Astrocyte of the cerebellum (primary cell): ENCODE results near the gene PDCD2L.

Experiments used
- DNase-seq: peaks from one replicate; pipeline ENCODE4 v3.0.0-alpha.2; 2011; ENCODE audit warnings: low read depth
- H3K4me3 ChIP-seq: 2 replicates; pipeline ENCODE4 v1.5.1; 2011; ENCODE audit warnings: mild to moderate bottlenecking, low read depth, low read length, moderate library complexity
- CTCF ChIP-seq: IDR thresholded peaks from 2 replicates; pipeline ENCODE4 v1.5.1; 2012; ENCODE audit warnings: low read length, low read depth, moderate library complexity, mild to moderate bottlenecking; ENCODE audit errors: missing control alignments
- in situ Hi-C: cut with HindIII; loops from 2 replicates; pipeline ENCODE4 v1.10.0; 2017; ENCODE audit warnings: low sequenced_read_pairs

PDCD2L gene

GRCh38 chr19:34409189-34410164 is 5.3 kb downstream of the PDCD2L start:
- no peak overlapping the region for H3K4me3 ChIP-seq
- no peak for DNase-seq
- TF ChIP-seq CTCF, result no peak
- in situ Hi-C loops, result no loop called here

GRCh38 chr19:34411216-34411615 is 7.0 kb downstream of the PDCD2L start:
- no peak for DNase-seq
- in situ Hi-C loops, result no loop called here
- TF ChIP-seq CTCF, result no peak
- H3K4me3 ChIP-seq, result no peak overlapping the region

GRCh38 chr19:34416021-34416545 is 11.9 kb downstream of the PDCD2L start:
- DNase-seq, result no peak
- TF ChIP-seq CTCF, result no peak
- in situ Hi-C loops, result no loop called here
- no peak overlapping the region for H3K4me3 ChIP-seq

- DNase-seq, result no peak
Observed at GRCh38 chr19:34418300-34418699, 14.1 kb downstream of the PDCD2L start.

GRCh38 chr19:34426096-34426661 is 22.0 kb downstream of the PDCD2L start:
- TF ChIP-seq CTCF, result no peak
- in situ Hi-C loops, result no loop called here
- no peak for DNase-seq
- H3K4me3 ChIP-seq, result no peak overlapping the region

More at GRCh38 chr19:34418300-34418699, 14.1 kb downstream of the PDCD2L start:
- no peak for TF ChIP-seq CTCF
- in situ Hi-C loops, result no loop called here
- no peak overlapping the region for H3K4me3 ChIP-seq

- no peak for DNase-seq
- peak overlapping the region; percentile 73 for H3K4me3 ChIP-seq
- no peak for TF ChIP-seq CTCF
- in situ Hi-C loops, result no loop called here
Observed at GRCh38 chr19:34428549-34429285, 24.5 kb downstream of the PDCD2L start.
